GM12878 (cell line): ENCODE results near the gene PRTN3. TPM values are rescaled to one million over a fixed set of nuclear protein-coding genes. Genes with fewer than 3 reads are reported as not detected.
A peak's percentile ranks its signal among the peaks of the same experiment; 100 is the strongest.

Source experiments
- ATF2 ChIP-seq: IDR thresholded peaks from 2 replicates; pipeline ENCODE4 v1.6.1; 2012; ENCODE audit warnings: low read length, inconsistent platforms
- ATF3 ChIP-seq: IDR thresholded peaks from 2 replicates; pipeline ENCODE4 v1.6.1; 2011; ENCODE audit warnings: low read depth, mild to moderate bottlenecking, low read length, moderate library complexity, borderline replicate concordance; ENCODE audit errors: extremely low read depth
- BACH1 ChIP-seq: fragments of 450-650 bp; IDR thresholded peaks from 2 replicates; pipeline ENCODE4 v1.6.1; 2017; ENCODE audit warnings: mild to moderate bottlenecking, borderline replicate concordance
- CBX5 ChIP-seq: sonication (generic); IDR thresholded peaks from 2 replicates; pipeline ENCODE4 v1.6.1; 2016; ENCODE audit warnings: low read depth, moderate library complexity, mild to moderate bottlenecking, inconsistent platforms
- CREB1 ChIP-seq: IDR thresholded peaks from 2 replicates; pipeline ENCODE4 v1.6.1; 2012; ENCODE audit warnings: low read depth, mild to moderate bottlenecking, inconsistent platforms
- DPF2 ChIP-seq: fragments of 450-650 bp; IDR thresholded peaks from 2 replicates; pipeline ENCODE4 v1.6.1; 2017; ENCODE audit warnings: mild to moderate bottlenecking
- ELK1 ChIP-seq: IDR thresholded peaks from 2 replicates; pipeline ENCODE4 v1.6.1; 2012; ENCODE audit warnings: low read depth, low read length, improper control_type of control experiment
- ESRRA ChIP-seq: IDR thresholded peaks from 2 replicates; pipeline ENCODE4 v1.6.1; 2012; ENCODE audit warnings: mild to moderate bottlenecking, low read length, improper control_type of control experiment
- ETV6 ChIP-seq, 2 experiments: fragments of 450-650 bp in 1 of 2; IDR thresholded peaks in 1 of 2; conservative IDR thresholded peaks in 1 of 2; 2 replicates each; pipeline ENCODE4 v1.6.1; 2014; ENCODE audit warnings: antibody characterized with exemption in 1 of 2, borderline replicate concordance in 1 of 2, low read depth in 1 of 2, mild to moderate bottlenecking in 1 of 2, moderate library complexity in 1 of 2
- IKZF2 ChIP-seq, 2 experiments: fragments of 450-650 bp; IDR thresholded peaks; 2 replicates each; pipeline ENCODE4 v1.6.1; 2017; ENCODE audit warnings: mild to moderate bottlenecking in 2 of 2, moderate library complexity in 2 of 2
- KAT2A ChIP-seq: conservative IDR thresholded peaks from 2 replicates; pipeline ENCODE4 v1.6.1; 2011; ENCODE audit warnings: low read depth, low read length; ENCODE audit not compliant: control insufficient read depth
- KDM1A ChIP-seq: fragments of 200-600 bp; sonication (generic); IDR thresholded peaks from 2 replicates; pipeline ENCODE4 v1.6.1; 2016; ENCODE audit warnings: borderline replicate concordance
- MEF2A ChIP-seq: IDR thresholded peaks from 2 replicates; pipeline ENCODE4 v1.6.1; 2011; ENCODE audit warnings: low read depth, mild to moderate bottlenecking, low read length, moderate library complexity; ENCODE audit not compliant: insufficient read depth
- MXI1 ChIP-seq: fragments of 150-350 bp; IDR thresholded peaks from 2 replicates; pipeline ENCODE4 v1.6.1; 2011; ENCODE audit warnings: low read depth, mild to moderate bottlenecking, inconsistent platforms, low read length, improper control_type of control experiment
- NFYB ChIP-seq: IDR thresholded peaks from 2 replicates; pipeline ENCODE4 v1.6.1; 2011; ENCODE audit warnings: low read depth, mild to moderate bottlenecking, low read length, improper control_type of control experiment, moderate library complexity; ENCODE audit not compliant: insufficient read depth
- NR2C1 ChIP-seq: fragments of 450-650 bp; IDR thresholded peaks from 2 replicates; pipeline ENCODE4 v1.6.1; 2017; ENCODE audit warnings: antibody characterized with exemption, mild to moderate bottlenecking, moderate library complexity
- NR2C2 ChIP-seq: IDR thresholded peaks from 2 replicates; pipeline ENCODE4 v1.6.1; 2011; ENCODE audit warnings: borderline replicate concordance, low read depth; ENCODE audit not compliant: control insufficient read depth, insufficient read length
- RAD51 ChIP-seq: fragments of 450-650 bp; IDR thresholded peaks from 2 replicates; pipeline ENCODE4 v1.6.1; 2016; ENCODE audit warnings: moderate library complexity, mild to moderate bottlenecking, inconsistent platforms
- RB1 ChIP-seq: fragments of 450-650 bp; formaldehyde crosslinking; IDR thresholded peaks from 2 replicates; pipeline ENCODE4 v1.6.1; 2017; ENCODE audit warnings: mild to moderate bottlenecking, borderline replicate concordance
- RFX5 ChIP-seq: IDR thresholded peaks from 2 replicates; pipeline ENCODE4 v1.6.1; 2011; ENCODE audit warnings: low read depth, low read length, improper control_type of control experiment
- RUNX3 ChIP-seq: IDR thresholded peaks from 2 replicates; pipeline ENCODE4 v1.6.1; 2012; ENCODE audit warnings: low read length, inconsistent platforms
- SMARCA5 ChIP-seq: fragments of 450-650 bp; IDR thresholded peaks from 2 replicates; pipeline ENCODE4 v1.6.1; 2017; ENCODE audit warnings: mild to moderate bottlenecking
- SREBF2 ChIP-seq: IDR thresholded peaks from 2 replicates; pipeline ENCODE4 v1.6.1; 2012; ENCODE audit warnings: mild to moderate bottlenecking, low read length
- SRF ChIP-seq, 2 experiments: IDR thresholded peaks; 2 replicates each; pipeline ENCODE4 v1.6.1; 2011; ENCODE audit warnings: low read depth in 2 of 2, low read length in 2 of 2, mild to moderate bottlenecking in 1 of 2, moderate library complexity in 1 of 2
- ZNF24 ChIP-seq: fragments of 450-650 bp; IDR thresholded peaks from 2 replicates; pipeline ENCODE4 v1.6.1; 2017; ENCODE audit warnings: antibody characterized with exemption, mild to moderate bottlenecking
- ZNF622 ChIP-seq: fragments of 450-650 bp; IDR thresholded peaks from 2 replicates; pipeline ENCODE4 v1.6.1; 2017; ENCODE audit warnings: mild to moderate bottlenecking, inconsistent platforms
- ZZZ3 ChIP-seq: IDR thresholded peaks from 2 replicates; pipeline ENCODE4 v1.6.1; 2011; ENCODE audit warnings: low read depth; ENCODE audit not compliant: control insufficient read depth, insufficient read length
- polyA plus RNA-seq, 11 experiments: library from polyadenylated mRNA; depleted of rRNA in 4 of 11; unstranded in 6 of 11; stranded (reverse) in 5 of 11; fragments of >200 nt; fragmentation: Nextera tagmentation in 4 of 11; fragmentation: Illumina TruSeq in 1 of 11; extraction: Ambion mirVana in 4 of 11; extraction: Trizol in 1 of 11; gene quantifications; 1 replicate in 1 of 11; 2 replicates in 10 of 11; pipeline versions ENCODE4 v1.2.1 to v1.2.3, GENCODE V29; 2011 to 2016; ENCODE audit warnings: inconsistent platforms in 2 of 11, missing spikeins in 2 of 11, low read depth in 1 of 11
- total RNA-seq, 4 experiments: library from RNA; depleted of rRNA in 3 of 4; stranded (reverse); fragments of >200 nt in 3 of 4; fragmentation: Illumina TruSeq in 1 of 4; extraction: Trizol in 1 of 4; gene quantifications; 2 replicates each; pipeline versions ENCODE4 v1.2.1 to v1.2.3, GENCODE V29; 2013 to 2021

The PRTN3 gene
- total and polyA plus RNA-seq, 10 of the 15 experiments (the other 5 are each of a cell fraction or from before 2014, with no cell fraction given) = 0.08 TPM; not detected in 9

GRCh38 chr19:796692-797527, 43.9 kb upstream of the PRTN3 start, which contains the start of gene PTBP1 (continued):
- no peak for TF ChIP-seq SREBF2
- peak; percentile 95 for TF ChIP-seq NFYB
- no peak for TF ChIP-seq ZNF24
- 0 out of 2 replicates have a peak, but pooled peaks have one; percentile 27 for TF ChIP-seq MEF2A
- no peak for TF ChIP-seq ZNF622
- no peak for TF ChIP-seq IKZF2 (IDR thresholded peaks at IDR 0.05)
- TF ChIP-seq ATF2 = no peak
- peak; percentile 74; the same call in 1 of the 2 replicates for TF ChIP-seq RUNX3
- no peak for TF ChIP-seq ETV6 (conservative IDR thresholded peaks at IDR 0.05 in 1 of 2, IDR thresholded peaks at IDR 0.05 in 1 of 2; ENCODE audit: borderline replicate concordance in 1 of 2, low read depth in 1 of 2)
- no peak for TF ChIP-seq NR2C2
- TF ChIP-seq SMARCA5 = no peak
- TF ChIP-seq RAD51 = peak; percentile 99
- TF ChIP-seq CREB1 = peak; percentile 85
- TF ChIP-seq ESRRA = peak; percentile 64; the same call in 1 of the 2 replicates
- peak; percentile 67; the same call in 1 of the 2 replicates for TF ChIP-seq BACH1
- no peak for TF ChIP-seq KAT2A
- peak; percentile 53; the same call in 1 of the 2 replicates for TF ChIP-seq ELK1
- no peak; the same call in 1 of the 2 replicates for TF ChIP-seq RB1
- no peak; the same call in 1 of the 2 replicates for TF ChIP-seq DPF2
- peak; percentile 78; the same call in 1 of the 2 replicates for TF ChIP-seq ATF3
- no peak for TF ChIP-seq RFX5
- TF ChIP-seq MXI1 = peak; percentile 96
- TF ChIP-seq ZZZ3 = no peak
- TF ChIP-seq KDM1A = no peak
- TF ChIP-seq SRF (IDR thresholded peaks at IDR 0.05; ENCODE audit: low read depth in 2 of 2, low read length in 2 of 2) = no peak
- no peak for TF ChIP-seq CBX5
- TF ChIP-seq NR2C1 = peak; percentile 96
